BLaER1 treated with 17β-estradiol and CSF1 and Interleukin-3, amounts not matched to agents 10 nM and 100 nM (cell line): ENCODE data around the gene STRADA.
A peak's percentile ranks its signal among the peaks of the same experiment; 100 is the strongest.

Experiments
- H3K27ac ChIP-seq, 11 experiments: shearing (Covaris generic); formaldehyde crosslinking; 2 replicates each; pipeline ENCODE4 v1.8.1; 2022
- H3K27me3 ChIP-seq, 11 experiments: shearing (Covaris generic); formaldehyde crosslinking; 2 replicates each; pipeline ENCODE4 v1.8.1; 2022
- H3K36me3 ChIP-seq, 11 experiments: shearing (Covaris generic); formaldehyde crosslinking; 2 replicates each; pipeline ENCODE4 v1.8.1; 2022
- H3K4me1 ChIP-seq, 10 experiments: shearing (Covaris generic); formaldehyde crosslinking; 2 replicates each; pipeline ENCODE4 v1.8.1; 2022
- H3K4me2 ChIP-seq, 11 experiments: shearing (Covaris generic); formaldehyde crosslinking; 2 replicates each; pipeline ENCODE4 v1.8.1; 2022
- H3K4me3 ChIP-seq, 10 experiments: shearing (Covaris generic); formaldehyde crosslinking; 2 replicates each; pipeline ENCODE4 v1.8.1; 2022
- H3K9ac ChIP-seq, 11 experiments: shearing (Covaris generic); formaldehyde crosslinking; 2 replicates each; pipeline ENCODE4 v1.8.1; 2022
- H3K9me3 ChIP-seq, 11 experiments: shearing (Covaris generic); formaldehyde crosslinking; replicated peaks in 1 of 11; 2 replicates each; pipeline ENCODE4 v1.8.1; 2022
- H4K20me1 ChIP-seq, 11 experiments: shearing (Covaris generic); formaldehyde crosslinking; 2 replicates each; pipeline ENCODE4 v1.8.1; 2022
- Cebpa-rat ChIP-seq, 11 experiments: shearing (Covaris generic); IDR thresholded peaks; 2 replicates each; pipeline ENCODE4 v1.8.1; 2022

The STRADA gene

DNA sequence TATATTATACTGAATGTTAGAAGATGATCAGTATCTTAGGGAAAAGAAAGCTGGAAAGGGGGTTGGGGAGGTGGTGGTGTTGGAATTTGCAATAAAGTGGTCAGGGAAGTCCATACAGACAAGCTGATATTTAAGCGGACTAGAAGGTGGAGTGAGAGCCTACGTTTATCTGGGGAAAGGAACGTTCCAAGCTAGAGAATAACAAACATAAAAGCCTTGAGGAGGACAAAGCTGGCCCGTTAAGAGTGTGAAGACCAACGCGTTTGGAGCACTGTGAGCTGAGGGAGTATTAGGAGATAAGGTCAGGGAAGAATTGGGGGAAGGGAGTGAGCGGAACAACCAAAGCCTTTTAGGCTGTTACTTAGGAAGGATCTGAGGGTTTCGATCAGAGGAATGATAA lies 33.8 kb upstream of the STRADA start:
- TF ChIP-seq Cebpa-rat (IDR thresholded peaks at IDR 0.05): no peak
- no peaks in the 10 kb centered on the region for H3K9me3 ChIP-seq
- peaks cover 60 to 88% (median 82%) of the 10 kb centered on the region in 11 experiments for H4K20me1 ChIP-seq
- H3K4me2 ChIP-seq: peak overlapping the region; percentile 82 to 99 (median 91)
- H3K4me1 ChIP-seq: peaks cover 37 to 69% (median 58%) of the 10 kb centered on the region in 10 experiments
- peak overlapping the region in 10 of 11 experiments; percentile 89 to 98 (median 94); a peak in 17 of 22 replicates for H3K27ac ChIP-seq
- H3K36me3 ChIP-seq: peaks cover 38 to 68% (median 51%) of the 10 kb centered on the region in 11 experiments
- H3K27me3 ChIP-seq: no peaks in the 10 kb centered on the region
- H3K9ac ChIP-seq: peak overlapping the region; percentile 90 to 97 (median 94)
- peak overlapping the region; percentile 82 to 92 (median 86) for H3K4me3 ChIP-seq

- Histone ChIP-seq H3K4me2 (peak overlapping the region; percentile 82 to 99 (median 91)), H4K20me1 (peaks cover 55 to 88% (median 82%) of the 10 kb centered on the region in 11 experiments), H3K4me3 (peak overlapping the region; percentile 82 to 92 (median 86)), H3K9me3 (no peaks in the 10 kb centered on the region), H3K27me3 (no peaks in the 10 kb centered on the region), H3K9ac (peak overlapping the region; percentile 90 to 97 (median 94)), H3K36me3 (peaks cover 38 to 68% (median 51%) of the 10 kb centered on the region in 11 experiments), H3K27ac (peak overlapping the region; percentile 89 to 98 (median 95); a peak in 21 of 22 replicates), H3K4me1 (peaks cover 37 to 69% (median 57%) of the 10 kb centered on the region in 10 experiments)
- no peak for TF ChIP-seq Cebpa-rat (IDR thresholded peaks at IDR 0.05)
Measured at GRCh38 chr17:63774969-63775265, 33.3 kb upstream of the STRADA start.

DNA sequence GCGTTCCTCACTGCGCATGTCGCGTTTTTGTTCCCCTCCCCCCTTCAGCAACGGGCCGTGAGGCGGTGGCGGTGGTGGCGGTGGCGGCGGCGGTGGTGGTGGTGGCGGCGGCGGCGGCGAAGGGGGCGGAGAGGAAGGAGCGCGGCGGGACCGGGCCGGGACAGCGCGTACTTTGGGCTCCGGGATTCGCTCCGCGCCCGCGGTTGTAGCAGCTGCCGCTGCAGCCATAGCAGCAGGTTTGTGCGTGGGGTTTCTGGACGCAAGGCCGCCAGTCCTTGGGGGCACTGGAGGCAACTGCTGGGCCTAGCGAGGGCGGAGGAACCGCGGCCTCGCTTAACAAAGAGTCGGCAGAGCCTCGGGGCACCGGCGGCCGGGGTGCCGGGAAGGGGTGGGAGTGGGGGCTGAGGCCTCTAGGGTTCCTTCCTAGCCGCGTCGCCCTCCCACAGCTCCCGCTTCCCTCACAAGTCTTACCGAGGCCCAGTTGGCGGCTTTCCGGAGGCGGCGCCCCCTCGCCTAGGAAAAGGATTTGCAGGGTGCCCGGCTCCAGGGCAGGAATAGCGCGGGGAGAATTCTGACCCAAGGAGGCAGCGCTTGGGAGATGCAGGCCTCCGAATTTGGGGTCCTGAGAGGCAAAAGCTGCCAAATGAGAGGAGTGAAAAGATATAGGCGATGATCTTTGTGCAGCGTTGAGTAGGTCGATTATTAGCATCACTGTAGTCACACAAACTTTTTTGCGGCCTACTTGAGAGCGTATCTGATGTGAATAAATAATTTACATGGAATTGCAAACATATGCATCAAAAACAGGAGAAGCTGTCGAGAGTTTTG lies 32.8 kb upstream of the STRADA start, which contains the start of gene DDX42:
Gene DDX42 (plus strand): TSS at position 30 of the 828 bp plus-strand sequence. CDS start 12,880 bp downstream, outside the sequence.
- peak within 1 kb of the TSS; percentile 83 to 99 (median 91) for H3K4me2 ChIP-seq
- H3K4me3 ChIP-seq: peak within 1 kb of the TSS; percentile 82 to 92 (median 86)
- peaks cover 50 to 88% (median 81%) of the 10 kb centered on the region in 11 experiments for H4K20me1 ChIP-seq
- peaks cover 32 to 68% (median 50%) of the 10 kb centered on the region in 11 experiments for H3K36me3 ChIP-seq
- H3K27ac ChIP-seq: peak within 1 kb of the TSS; percentile 89 to 98 (median 95)
- TF ChIP-seq Cebpa-rat (IDR thresholded peaks at IDR 0.05): no peak
- H3K4me1 ChIP-seq: peaks cover 37 to 65% (median 51%) of the 10 kb centered on the region in 10 experiments
- peak within 1 kb of the TSS; percentile 90 to 97 (median 94) for H3K9ac ChIP-seq
- no peaks in the 10 kb centered on the region for H3K9me3 ChIP-seq
- H3K27me3 ChIP-seq: no peaks in the 10 kb centered on the region

DNA sequence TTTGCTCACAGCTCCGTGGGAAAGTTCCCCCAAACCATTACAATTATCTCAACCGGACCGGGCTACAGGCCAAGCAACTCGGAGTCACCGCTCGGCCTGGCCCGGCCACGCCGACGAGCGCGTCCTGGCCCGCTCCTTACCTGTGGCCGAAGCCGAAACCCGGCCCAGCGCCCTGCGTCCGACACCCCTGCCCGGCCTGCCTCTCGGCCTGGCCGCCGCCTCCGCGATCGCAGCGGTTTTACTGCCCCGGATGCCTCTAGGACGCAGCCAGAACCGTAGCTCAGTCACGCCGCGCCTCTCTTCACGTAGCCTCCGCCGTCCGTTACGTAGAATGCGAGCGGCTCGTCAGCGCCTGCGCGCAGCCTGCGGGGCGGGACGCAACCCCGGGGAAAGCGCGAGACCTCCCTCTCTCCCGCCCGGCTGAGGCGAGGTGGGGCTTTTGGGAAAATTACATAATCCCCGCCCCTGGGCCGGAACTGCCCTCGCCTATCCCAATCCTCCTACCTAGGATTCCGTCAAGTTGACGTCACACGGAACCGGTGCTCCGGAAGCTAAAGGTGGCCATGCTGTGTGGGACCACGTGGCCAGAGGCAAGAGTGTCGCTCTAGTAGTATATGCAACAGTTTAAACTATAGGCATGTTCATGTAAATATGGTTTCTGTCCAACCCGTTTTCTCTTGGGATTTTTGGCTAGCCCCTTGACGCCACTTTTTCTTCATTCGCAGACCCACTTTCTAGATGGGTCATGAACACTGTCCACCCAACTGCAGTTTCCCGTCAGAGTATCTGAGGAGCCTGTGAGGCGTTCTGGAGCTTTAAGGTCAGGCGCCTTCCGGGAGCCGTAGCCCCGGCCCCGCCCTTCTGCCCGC lies 31.9 kb upstream of the STRADA start, which contains the start of gene CCDC47:
Gene CCDC47 (minus strand): TSS at position 326 of the 869 bp plus-strand sequence. CDS start 7,422 bp downstream, outside the sequence.
- no peaks in the 10 kb centered on the region for H3K27me3 ChIP-seq
- H3K4me3 ChIP-seq: peak within 1 kb of the TSS; percentile 82 to 92 (median 86)
- H3K27ac ChIP-seq: peak within 1 kb of the TSS; percentile 89 to 98 (median 95)
- TF ChIP-seq Cebpa-rat (IDR thresholded peaks at IDR 0.05): peak in 6 of 11 experiments; percentile 34 to 75 (median 48); a peak in 6 of 22 replicates
- H3K9ac ChIP-seq: peak within 1 kb of the TSS; percentile 90 to 97 (median 94)
- H4K20me1 ChIP-seq: peaks cover 45 to 88% (median 81%) of the 10 kb centered on the region in 11 experiments
- peaks cover 27 to 68% (median 50%) of the 10 kb centered on the region in 11 experiments for H3K36me3 ChIP-seq
- peaks cover 37 to 59% (median 48%) of the 10 kb centered on the region in 10 experiments for H3K4me1 ChIP-seq
- H3K9me3 ChIP-seq: no peaks in the 10 kb centered on the region
- peak within 1 kb of the TSS; percentile 83 to 99 (median 91) for H3K4me2 ChIP-seq

DNA sequence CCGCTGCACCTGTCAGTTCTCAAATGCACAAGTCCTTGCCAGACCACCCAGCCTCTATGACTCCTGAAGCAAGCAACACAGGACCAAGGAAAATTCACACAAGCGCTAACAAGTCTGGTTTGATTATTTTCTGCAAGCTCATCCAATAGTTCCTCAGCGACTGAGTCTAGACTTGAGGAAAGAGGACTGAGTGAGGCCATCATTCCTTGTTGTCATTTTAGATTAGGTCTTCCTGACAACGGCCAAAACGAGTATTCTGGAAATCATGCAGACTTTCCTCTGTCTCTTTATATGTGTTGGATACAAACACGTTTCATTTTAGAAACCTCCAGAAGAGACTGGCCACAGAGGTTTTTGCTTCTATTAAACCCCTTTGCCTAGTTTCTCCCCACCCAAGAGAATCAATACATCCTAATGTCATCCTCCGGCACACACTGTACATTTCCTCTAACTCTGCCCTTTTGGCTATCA lies 31.2 kb upstream of the STRADA start:
- Histone ChIP-seq H3K4me3 (peak overlapping the region; percentile 82 to 92 (median 86)), H3K9me3 (no peaks in the 10 kb centered on the region), H3K36me3 (peaks cover 27 to 68% (median 50%) of the 10 kb centered on the region in 11 experiments), H4K20me1 (peaks cover 42 to 88% (median 81%) of the 10 kb centered on the region in 11 experiments), H3K27me3 (no peaks in the 10 kb centered on the region), H3K9ac (peak overlapping the region; percentile 90 to 97 (median 94)), H3K4me2 (peak overlapping the region; percentile 76 to 95 (median 88)), H3K27ac (peak overlapping the region; percentile 89 to 98 (median 95)), H3K4me1 (peaks cover 37 to 52% (median 46%) of the 10 kb centered on the region in 10 experiments)
- TF ChIP-seq Cebpa-rat (IDR thresholded peaks at IDR 0.05): no peak

DNA sequence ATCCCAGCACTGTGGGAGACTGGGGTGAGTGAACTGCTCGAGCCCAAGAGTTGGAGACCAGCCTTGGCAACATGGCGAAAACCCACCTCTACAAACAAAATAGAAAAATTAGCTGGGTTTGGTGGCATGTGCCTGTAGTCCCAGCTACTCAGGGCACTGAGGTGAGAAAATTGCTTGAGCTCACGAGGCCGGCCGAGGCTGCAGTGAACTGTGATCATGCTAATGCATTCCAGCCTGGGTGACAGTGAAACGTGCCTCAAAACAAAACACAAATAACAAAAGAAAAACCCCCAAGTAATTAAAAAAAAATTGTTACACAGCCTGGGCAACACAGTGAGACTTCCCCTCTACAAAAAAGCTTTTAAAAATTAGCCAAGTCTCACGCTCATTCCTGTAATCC lies 26.8 kb upstream of the STRADA start:
- Histone ChIP-seq H4K20me1 (peaks cover 16 to 85% (median 73%) of the 10 kb centered on the region in 11 experiments; a peak in 19 of 22 replicates), H3K4me2 (no peak overlapping the region), H3K27ac (no peak overlapping the region), H3K4me1 (peaks cover 17 to 28% (median 24%) of the 10 kb centered on the region in 10 experiments), H3K36me3 (peaks cover 36 to 84% (median 72%) of the 10 kb centered on the region in 11 experiments), H3K4me3 (no peak overlapping the region), H3K27me3 (no peaks in the 10 kb centered on the region), H3K9ac (no peak overlapping the region; a peak in 1 of 22 replicates), H3K9me3 (no peaks in the 10 kb centered on the region)
- no peak for TF ChIP-seq Cebpa-rat (IDR thresholded peaks at IDR 0.05)

DNA sequence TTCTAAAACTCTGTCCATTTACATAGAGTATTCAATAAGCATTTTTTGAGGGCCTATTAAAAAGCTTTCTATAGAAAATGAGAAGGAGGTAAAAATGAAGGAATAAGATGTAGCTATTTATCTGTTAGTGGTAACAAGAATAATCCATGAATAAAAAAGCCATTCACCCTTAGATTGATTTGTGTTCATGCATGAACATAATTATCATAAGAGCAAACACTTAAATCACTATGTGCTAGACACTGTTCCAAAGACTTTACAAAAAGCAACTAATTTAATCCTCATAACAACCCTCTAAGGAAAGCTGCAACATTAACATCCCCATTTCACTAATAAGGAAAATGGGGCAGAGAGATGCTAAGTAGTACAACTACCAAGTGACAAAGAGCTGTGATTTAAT lies 25.2 kb upstream of the STRADA start:
- Histone ChIP-seq H3K27ac (no peak overlapping the region), H3K4me2 (no peak overlapping the region), H3K4me3 (no peak overlapping the region), H4K20me1 (peaks cover 16 to 89% (median 73%) of the 10 kb centered on the region in 11 experiments; a peak in 19 of 22 replicates), H3K9ac (no peak overlapping the region), H3K9me3 (no peaks in the 10 kb centered on the region), H3K4me1 (peaks cover 22 to 36% (median 31%) of the 10 kb centered on the region in 10 experiments), H3K36me3 (peaks cover 46 to 97% (median 83%) of the 10 kb centered on the region in 11 experiments), H3K27me3 (no peaks in the 10 kb centered on the region)
- TF ChIP-seq Cebpa-rat (IDR thresholded peaks at IDR 0.05): no peak

DNA sequence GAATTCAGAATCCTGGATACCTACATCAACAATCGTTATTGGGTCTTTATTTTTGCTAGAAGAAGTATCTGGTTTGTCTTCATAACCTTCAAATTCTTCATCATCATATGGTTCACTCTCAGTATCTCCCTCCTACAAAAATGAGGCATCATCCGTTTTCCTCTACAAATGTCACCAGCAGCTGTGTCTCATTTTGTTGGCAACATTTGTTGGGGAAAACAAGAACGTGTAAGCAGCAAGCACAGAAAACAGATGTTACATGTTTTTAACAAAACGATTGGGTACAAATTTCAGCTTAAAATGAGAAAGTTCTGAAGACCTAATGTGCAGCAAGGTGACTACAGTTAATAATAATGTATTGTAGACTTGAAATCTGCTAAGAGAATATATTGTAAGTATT lies 23.1 kb upstream of the STRADA start:
- Histone ChIP-seq H3K4me2 (no peak overlapping the region), H3K9ac (no peak overlapping the region), H3K4me1 (peaks cover 30 to 35% (median 33%) of the 10 kb centered on the region in 10 experiments), H3K27ac (no peak overlapping the region), H3K9me3 (no peaks in the 10 kb centered on the region), H3K4me3 (no peak overlapping the region), H4K20me1 (peaks cover 16 to 86% (median 56%) of the 10 kb centered on the region in 11 experiments; a peak in 19 of 22 replicates), H3K27me3 (no peaks in the 10 kb centered on the region), H3K36me3 (peaks cover 55 to 97% (median 87%) of the 10 kb centered on the region in 11 experiments)
- TF ChIP-seq Cebpa-rat (IDR thresholded peaks at IDR 0.05): no peak
